ENCODE data around the gene FUBP1. TPM values are rescaled to one million over a fixed set of nuclear protein-coding genes. Genes with fewer than 3 reads are reported as not detected.
A peak's percentile ranks its signal among the peaks of the same experiment; 100 is the strongest.

The FUBP1 gene
- total RNA-seq: 107 and 115 TPM in 2 replicates

GRCh38 chr1:77978969-77979876 is at the start of gene FUBP1:
Gene FUBP1 (minus strand): TSS chr1:77979072. CDS start chr1:77979004, 68 bp downstream.

GRCh38 chr1:78004719-78005447 is 26.0 kb upstream of the FUBP1 start, which contains the start of gene DNAJB4:
Gene DNAJB4 (plus strand): TSS chr1:78004939. CDS start chr1:78005111, 172 bp downstream.

Small RNA genes within 50 kb of the gene (small RNA-seq; reads per million reads assigned to genes)
- gene AC103591.3: 1.4 reads per million, percentile 61 among the genes with 10 or more reads in this experiment

Other genes with a start within 250 kb of the FUBP1 start
- gene USP33, start 219.2 kb downstream of the FUBP1 start, total RNA-seq: 105 and 122 TPM in 2 replicates
- 21.2 and 27.6 TPM in 2 replicates for gene MIGA1, start 199.4 kb downstream of the FUBP1 start, total RNA-seq
- 10.4 and 18.9 TPM in 2 replicates for gene NEXN, start 90.4 kb downstream of the FUBP1 start, total RNA-seq
- gene DNAJB4, start 25.9 kb upstream of the FUBP1 start, total RNA-seq: 69.1 and 94.3 TPM in 2 replicates
- gene GIPC2, start 66.9 kb upstream of the FUBP1 start, total RNA-seq: 0.13 and 0.22 TPM in 2 replicates

Data from articular chondrocyte of knee joint (primary cell).